ENCODE results near the gene SYNE3. TPM values are rescaled to one million over a fixed set of nuclear protein-coding genes. Genes with fewer than 3 reads are reported as not detected.

Gene SYNE3
- total and polyA plus RNA-seq, 10 of the 15 experiments (the other 5 are each of a cell fraction or from before 2014, with no cell fraction given): 1.4 to 44.1 (median 13.4) TPM

DNA sequence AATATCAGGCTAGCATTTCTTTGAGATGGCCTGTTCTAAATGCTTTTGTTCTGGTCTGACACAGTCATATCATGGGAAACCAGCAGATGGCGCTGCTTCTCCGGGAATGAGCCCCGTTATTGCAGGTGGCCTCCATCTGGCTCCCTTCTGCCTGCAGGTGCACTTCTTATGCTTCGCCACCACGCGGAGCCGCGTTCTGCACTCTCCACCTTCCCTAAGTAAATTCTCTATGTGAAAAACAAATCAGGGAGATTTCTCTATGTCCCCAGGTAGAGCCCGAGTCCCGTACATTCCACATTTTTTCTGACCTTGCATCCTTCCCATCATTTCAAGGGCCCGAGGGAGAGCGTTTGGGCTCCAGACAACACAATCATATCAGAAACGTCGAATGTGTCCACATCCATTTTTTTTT lies 44.6 kb upstream of the SYNE3 start (continued):
- TF ChIP-seq, protein P1, sequence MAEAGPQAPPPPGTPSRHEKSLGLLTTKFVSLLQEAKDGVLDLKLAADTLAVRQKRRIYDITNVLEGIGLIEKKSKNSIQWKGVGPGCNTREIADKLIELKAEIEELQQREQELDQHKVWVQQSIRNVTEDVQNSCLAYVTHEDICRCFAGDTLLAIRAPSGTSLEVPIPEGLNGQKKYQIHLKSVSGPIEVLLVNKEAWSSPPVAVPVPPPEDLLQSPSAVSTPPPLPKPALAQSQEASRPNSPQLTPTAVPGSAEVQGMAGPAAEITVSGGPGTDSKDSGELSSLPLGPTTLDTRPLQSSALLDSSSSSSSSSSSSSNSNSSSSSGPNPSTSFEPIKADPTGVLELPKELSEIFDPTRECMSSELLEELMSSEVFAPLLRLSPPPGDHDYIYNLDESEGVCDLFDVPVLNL (IDR thresholded peaks at IDR 0.05; ENCODE audit: low read depth, low read length): no peak
- TF ChIP-seq, protein P2, sequence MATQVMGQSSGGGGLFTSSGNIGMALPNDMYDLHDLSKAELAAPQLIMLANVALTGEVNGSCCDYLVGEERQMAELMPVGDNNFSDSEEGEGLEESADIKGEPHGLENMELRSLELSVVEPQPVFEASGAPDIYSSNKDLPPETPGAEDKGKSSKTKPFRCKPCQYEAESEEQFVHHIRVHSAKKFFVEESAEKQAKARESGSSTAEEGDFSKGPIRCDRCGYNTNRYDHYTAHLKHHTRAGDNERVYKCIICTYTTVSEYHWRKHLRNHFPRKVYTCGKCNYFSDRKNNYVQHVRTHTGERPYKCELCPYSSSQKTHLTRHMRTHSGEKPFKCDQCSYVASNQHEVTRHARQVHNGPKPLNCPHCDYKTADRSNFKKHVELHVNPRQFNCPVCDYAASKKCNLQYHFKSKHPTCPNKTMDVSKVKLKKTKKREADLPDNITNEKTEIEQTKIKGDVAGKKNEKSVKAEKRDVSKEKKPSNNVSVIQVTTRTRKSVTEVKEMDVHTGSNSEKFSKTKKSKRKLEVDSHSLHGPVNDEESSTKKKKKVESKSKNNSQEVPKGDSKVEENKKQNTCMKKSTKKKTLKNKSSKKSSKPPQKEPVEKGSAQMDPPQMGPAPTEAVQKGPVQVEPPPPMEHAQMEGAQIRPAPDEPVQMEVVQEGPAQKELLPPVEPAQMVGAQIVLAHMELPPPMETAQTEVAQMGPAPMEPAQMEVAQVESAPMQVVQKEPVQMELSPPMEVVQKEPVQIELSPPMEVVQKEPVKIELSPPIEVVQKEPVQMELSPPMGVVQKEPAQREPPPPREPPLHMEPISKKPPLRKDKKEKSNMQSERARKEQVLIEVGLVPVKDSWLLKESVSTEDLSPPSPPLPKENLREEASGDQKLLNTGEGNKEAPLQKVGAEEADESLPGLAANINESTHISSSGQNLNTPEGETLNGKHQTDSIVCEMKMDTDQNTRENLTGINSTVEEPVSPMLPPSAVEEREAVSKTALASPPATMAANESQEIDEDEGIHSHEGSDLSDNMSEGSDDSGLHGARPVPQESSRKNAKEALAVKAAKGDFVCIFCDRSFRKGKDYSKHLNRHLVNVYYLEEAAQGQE (IDR thresholded peaks at IDR 0.05; ENCODE audit: low read depth, low read length): no peak
- TF ChIP-seq CBX5 (IDR thresholded peaks at IDR 0.05; ENCODE audit: low read depth) (no peak), MXI1 (IDR thresholded peaks at IDR 0.05; ENCODE audit: low read depth, low read length) (no peak), MEF2A (IDR thresholded peaks at IDR 0.05; ENCODE audit: insufficient read depth, low read depth, low read length) (no peak), ZNF384 (IDR thresholded peaks at IDR 0.05; ENCODE audit: borderline replicate concordance, low read depth, low read length) (no peak), RUNX3 (IDR thresholded peaks at IDR 0.05; ENCODE audit: low read length) (no peak), PAX5 (IDR thresholded peaks at IDR 0.05; ENCODE audit: borderline replicate concordance, low read depth, low read length) (no peak), YBX1 (IDR thresholded peaks at IDR 0.05) (no peak), ZBED1 (IDR thresholded peaks at IDR 0.05; ENCODE audit: borderline replicate concordance) (no peak), SPI1 (IDR thresholded peaks at IDR 0.05; ENCODE audit: borderline replicate concordance, insufficient read depth, low read depth, low read length) (no peak), CHD1 (IDR thresholded peaks at IDR 0.05; ENCODE audit: low read depth, low read length) (no peak)

All from GM12878 (cell line).